ENCODE results near the gene AKAP13.

DNA sequence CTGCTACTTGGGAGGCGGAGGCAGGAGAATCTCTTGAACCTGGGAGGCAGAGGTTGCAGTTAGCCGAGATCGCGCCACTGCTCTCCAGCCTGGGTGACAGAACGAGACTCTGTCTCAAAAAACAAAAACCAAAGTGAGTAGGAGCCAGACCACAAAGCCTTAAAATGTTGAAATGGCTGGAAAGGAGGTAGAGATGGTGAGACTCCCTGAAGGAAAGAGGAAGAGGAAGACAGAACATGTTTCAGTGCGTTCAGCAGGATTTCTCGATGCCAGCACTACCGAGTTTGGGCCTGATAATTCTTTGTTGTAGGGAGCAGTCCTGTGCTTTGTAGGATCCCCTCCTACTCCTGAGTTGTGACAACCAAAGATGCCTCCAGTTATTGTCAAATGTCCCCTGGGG is 189.9 kb downstream of the AKAP13 start:
- TF ChIP-seq, protein P1, sequence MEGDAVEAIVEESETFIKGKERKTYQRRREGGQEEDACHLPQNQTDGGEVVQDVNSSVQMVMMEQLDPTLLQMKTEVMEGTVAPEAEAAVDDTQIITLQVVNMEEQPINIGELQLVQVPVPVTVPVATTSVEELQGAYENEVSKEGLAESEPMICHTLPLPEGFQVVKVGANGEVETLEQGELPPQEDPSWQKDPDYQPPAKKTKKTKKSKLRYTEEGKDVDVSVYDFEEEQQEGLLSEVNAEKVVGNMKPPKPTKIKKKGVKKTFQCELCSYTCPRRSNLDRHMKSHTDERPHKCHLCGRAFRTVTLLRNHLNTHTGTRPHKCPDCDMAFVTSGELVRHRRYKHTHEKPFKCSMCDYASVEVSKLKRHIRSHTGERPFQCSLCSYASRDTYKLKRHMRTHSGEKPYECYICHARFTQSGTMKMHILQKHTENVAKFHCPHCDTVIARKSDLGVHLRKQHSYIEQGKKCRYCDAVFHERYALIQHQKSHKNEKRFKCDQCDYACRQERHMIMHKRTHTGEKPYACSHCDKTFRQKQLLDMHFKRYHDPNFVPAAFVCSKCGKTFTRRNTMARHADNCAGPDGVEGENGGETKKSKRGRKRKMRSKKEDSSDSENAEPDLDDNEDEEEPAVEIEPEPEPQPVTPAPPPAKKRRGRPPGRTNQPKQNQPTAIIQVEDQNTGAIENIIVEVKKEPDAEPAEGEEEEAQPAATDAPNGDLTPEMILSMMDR (IDR thresholded peaks at IDR 0.05) = no peak
- no peak for TF ChIP-seq POLR2AphosphoS5 (IDR thresholded peaks at IDR 0.05)
- no peak for TF ChIP-seq POLR2A (IDR thresholded peaks at IDR 0.05)
- TF ChIP-seq EP300 (IDR thresholded peaks at IDR 0.05) = no peak
